GM18868 (cell line): ENCODE results near the gene AADACL3.

ENCODE experiments used
- ATAC-seq: cut with Tn5 transposase; IDR thresholded peaks from one replicate; pipeline ENCODE4 v1.9.1; 2021; ENCODE audit warnings: mild to moderate bottlenecking, moderate library complexity; ENCODE audit not compliant: unreplicated experiment

The AADACL3 gene

DNA sequence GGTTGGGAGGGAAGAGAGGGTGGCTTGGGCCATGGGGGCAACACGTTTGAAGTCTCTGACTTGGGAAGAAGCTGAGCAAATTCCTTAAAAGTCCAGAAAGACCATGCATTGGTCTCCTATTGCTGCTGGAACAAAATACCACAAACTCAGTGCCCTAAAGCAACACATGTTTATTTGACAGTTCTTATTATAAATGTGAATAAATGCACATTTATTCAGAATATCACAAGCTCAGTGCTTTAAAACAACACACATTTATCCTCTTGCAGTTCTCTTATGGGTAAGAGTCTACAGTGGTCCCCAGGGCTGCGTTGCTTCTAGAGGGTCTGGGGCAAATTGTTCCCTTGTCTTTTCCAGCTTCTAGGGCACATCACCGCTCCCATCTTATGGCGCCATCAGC is 47.6 kb downstream of the AADACL3 start:
- no peak for ATAC-seq

DNA sequence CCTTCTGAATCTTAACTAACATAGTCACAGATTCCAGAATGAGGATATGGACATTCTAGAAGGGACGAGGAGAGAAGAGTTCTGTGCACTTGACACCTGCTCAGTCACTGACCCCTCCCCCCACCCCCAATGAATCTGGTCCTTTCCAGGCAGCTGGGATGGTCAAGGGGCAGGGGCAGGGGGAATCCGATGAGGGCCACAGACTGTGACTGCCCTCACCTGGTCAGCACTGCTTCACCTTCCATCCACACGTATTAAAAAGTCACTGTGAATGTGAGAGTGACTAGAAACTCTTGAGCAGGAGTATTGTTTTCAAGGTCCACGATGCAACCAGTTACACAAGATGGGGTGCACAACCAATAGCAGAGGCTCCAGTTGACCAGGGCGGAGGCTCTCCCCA is 48.1 kb downstream of the AADACL3 start:
- ATAC-seq, result no peak

DNA sequence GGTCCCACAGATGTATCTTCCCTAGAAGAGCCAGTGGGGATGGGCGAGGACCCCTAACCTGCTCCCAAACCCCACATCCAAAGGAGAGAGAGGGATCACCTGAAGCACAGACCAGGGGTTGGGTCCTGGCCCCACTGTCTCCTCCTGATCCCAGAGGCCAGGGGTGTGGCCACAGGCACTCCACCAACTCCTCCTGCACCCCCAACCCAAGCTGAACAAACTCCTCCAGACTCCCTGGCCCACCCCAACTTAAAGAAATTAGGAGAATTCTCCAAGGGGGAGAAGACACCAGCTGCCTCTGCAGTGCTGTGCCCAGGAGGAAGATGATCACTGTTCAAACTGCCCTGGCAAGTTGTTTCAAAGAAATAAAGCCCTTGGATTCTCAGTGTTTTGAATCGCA is 53.1 kb downstream of the AADACL3 start:
- no peak for ATAC-seq

DNA sequence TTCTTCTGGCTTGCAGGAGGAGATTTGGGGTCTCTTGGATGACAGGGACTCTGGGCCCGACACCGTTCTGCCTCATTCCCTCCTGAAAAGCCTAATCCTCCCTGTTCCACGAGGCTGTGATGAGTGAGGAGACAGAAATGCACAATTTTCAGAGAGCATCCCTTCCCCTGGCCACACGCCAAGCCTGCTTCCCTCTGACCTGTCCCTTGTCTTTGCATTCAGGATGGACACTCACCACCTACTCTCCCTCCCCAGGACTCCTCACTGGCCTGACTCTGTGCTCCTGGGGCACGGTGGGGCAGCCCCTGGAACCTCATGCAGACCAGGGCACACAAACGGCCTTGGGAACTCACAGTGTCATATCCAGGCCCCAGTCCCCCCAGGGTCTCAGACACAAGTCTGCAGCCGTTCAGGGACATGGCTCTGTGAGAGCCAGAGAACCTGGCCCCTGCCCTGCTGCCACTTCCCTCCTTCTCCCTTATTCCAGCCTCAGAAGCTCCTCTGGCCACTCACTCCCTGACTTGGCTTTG is 54.1 kb downstream of the AADACL3 start:
- no peak for ATAC-seq

DNA sequence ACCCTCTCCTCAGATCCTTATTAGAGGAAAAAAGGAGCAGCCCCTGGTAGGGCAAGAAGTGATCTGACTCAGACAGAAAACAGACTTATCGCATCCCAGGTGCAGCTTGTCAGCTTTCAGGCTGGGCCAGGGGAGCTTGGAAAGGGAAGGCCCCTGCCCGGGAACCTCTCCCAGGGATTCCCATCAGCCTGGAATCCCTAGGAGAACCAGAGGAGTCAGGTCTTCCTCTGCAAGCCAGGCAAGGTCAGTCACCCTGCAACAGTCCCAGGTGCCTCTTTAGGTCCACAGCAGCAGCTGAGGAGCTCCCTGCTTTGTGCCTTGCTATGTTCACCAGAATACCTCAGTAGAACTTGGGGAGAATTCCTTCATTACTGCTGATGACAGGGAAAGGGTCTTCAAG is 54.7 kb downstream of the AADACL3 start:
- ATAC-seq, result no peak

DNA sequence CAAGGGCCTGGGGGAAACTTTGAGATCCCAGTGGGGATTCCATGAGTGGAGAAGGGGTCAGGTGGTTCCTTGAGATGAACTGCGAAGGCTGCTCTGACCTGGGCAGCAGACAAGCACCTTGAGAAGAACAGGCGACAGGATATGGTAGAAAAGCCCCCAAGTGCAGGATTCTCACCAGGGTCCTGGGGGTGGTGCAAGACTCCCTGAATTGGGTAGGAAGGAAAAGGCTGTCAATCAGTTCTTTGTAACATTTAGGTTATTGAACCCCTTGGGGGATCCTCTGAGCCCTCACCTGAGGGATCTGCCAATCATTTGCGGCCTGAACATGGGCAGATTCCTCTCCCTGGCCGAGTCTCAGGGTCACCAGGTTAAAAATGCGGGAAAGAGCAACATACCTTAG is 55.3 kb downstream of the AADACL3 start:
- no peak for ATAC-seq

DNA sequence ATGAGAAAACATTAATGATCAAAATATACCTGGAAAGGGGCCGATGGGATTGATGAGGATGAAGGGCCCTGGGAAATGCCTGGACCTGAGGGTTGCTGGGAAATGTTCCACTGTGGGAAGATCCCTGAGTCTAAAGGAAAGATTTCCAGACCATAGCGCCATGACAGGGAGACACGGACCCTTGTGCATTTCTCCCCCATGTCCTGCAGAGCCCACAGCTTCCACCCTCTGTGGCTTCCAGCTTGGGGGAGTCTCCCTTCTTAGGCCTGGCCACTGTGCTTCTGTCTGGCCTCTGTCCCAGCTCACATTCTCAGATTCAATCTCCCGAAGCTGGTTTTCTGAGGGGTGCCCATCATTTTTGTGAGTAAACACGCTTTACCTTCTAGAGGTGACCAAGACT is 56.6 kb downstream of the AADACL3 start:
- no peak for ATAC-seq

DNA sequence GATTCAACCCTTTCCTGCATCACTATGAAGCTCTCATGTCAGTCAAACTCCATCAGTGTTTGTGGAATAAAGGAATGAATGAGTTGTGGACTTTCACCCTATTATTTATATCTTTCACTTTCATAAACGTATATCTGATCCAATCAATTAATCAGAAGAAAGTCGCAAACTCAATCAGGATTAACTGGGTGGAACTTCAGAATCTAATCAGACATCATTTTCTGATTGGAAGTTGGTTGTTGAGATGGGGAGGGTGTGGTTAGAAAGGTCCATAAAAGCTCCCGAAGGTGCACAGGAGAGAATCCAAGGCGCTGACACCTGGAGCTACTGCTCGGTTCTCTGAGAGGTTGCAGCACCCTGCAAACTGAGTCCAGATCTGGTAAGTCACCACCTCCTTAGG is 57.5 kb downstream of the AADACL3 start, which contains the start of gene PRAMEF12:
PRAMEF12 (plus strand) TSS at position 301 of the 400 bp plus-strand sequence. CDS start 1,130 bp downstream, outside the sequence.
- ATAC-seq, result no peak

DNA sequence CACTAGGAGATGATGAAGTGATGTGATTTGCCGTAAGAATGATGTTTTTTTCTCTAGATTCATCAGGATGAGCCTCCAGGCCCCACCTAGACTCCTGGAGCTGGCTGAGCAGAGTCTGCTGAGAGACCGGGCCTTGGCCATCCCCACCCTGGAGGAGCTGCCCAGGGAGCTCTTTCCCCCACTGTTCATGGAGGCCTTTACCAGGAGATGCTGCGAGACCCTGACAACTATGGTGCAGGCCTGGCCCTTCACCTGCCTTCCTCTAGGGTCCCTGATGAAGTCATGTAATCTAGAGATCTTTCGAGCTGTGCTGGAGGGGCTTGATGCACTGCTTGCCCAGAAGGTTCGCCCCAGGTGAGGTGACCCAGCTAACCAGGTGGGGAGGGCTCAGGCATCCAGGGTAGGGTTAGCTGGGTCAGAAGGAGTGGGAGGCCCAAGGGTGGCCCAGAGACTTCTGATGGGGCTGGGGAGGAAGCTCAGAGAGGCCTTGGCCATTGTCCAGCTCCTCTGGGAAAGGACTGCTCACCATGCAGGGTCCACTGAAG is 59.0 kb downstream of the AADACL3 start:
- no peak for ATAC-seq

DNA sequence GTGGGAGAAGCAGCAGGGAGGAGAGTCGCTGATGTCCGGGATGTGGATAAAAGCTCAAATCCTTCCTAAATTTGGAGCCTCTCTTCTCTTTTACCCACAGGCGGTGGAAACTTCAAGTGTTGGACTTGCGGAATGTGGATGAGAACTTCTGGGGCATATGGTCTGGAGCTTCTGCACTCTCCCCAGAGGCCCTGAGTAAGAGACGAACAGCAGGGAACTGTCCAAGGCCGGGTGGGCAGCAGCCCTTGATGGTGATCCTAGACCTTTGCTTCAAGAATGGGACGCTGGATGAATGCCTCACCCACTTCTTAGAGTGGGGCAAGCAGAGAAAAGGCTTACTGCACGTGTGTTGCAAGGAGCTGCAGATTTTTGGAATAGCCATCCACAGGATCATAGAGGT is 59.5 kb downstream of the AADACL3 start:
- ATAC-seq, result no peak

DNA sequence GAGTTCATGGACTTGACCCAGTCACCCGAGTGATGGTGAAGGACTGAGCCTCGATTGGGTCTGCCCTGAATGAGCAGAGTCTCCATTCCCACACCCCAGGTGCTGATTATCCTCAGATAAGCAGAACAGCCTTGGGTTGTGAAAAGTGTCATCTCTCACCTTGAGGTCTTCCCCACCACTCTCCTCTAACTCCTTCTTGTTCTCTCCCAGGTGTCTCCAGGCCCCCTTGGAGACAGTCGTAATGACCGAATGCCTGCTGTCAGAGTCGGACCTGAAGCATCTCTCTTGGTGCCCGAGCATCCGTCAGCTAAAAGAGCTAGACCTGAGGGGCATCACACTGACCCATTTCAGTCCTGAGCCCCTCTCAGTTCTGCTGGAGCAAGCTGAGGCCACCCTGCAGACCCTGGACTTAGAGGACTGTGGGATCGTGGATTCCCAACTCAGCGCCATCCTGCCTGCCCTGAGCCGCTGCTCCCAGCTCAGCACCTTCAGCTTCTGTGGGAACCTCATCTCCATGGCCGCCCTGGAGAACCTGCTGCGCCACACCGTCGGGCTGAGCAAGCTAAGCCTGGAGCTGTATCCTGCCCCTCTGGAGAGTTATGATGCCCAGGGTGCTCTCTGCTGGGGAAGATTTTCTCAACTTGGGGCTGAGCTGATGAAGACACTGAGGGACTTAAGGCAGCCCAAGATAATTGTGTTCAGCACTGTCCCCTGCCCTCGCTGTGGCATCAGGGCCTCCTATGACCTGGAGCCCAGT is 61.1 kb downstream of the AADACL3 start:
- no peak for ATAC-seq
